ENCODE measurements around the gene ACSL5. TPM values are rescaled to one million over a fixed set of nuclear protein-coding genes. Genes with fewer than 3 reads are reported as not detected.

ACSL5 gene
- total RNA-seq, 4 donors from 2014 or later = 7.4 to 30.6 (median 11.9) TPM

GRCh38 chr10:112345743-112346142, 28.2 kb upstream of the ACSL5 start:
- Histone ChIP-seq H3K4me3 (no peak overlapping the region), H3K9me3 (no peaks in the 10 kb centered on the region), H3K36me3 (no peaks in the 10 kb centered on the region), H3K27me3 (no peaks in the 10 kb centered on the region), H3K27ac (no peak overlapping the region), H3K4me1 (no peaks in the 10 kb centered on the region)
- intact Hi-C loops (cut with DNase I; ENCODE audit: low total_unique reads) = no loop called here
- DNase-seq = no peak
- TF ChIP-seq POLR2A (IDR thresholded peaks at IDR 0.05) = no peak
- no peak for TF ChIP-seq CTCF (IDR thresholded peaks at IDR 0.05)

GRCh38 chr10:112346774-112347173, 27.1 kb upstream of the ACSL5 start:
- Histone ChIP-seq H3K4me3 (no peak overlapping the region), H3K9me3 (no peaks in the 10 kb centered on the region), H3K36me3 (no peaks in the 10 kb centered on the region), H3K27ac (no peak overlapping the region), H3K4me1 (no peaks in the 10 kb centered on the region), H3K27me3 (no peaks in the 10 kb centered on the region)
- intact Hi-C loops (cut with DNase I; ENCODE audit: low total_unique reads) = no loop called here
- TF ChIP-seq POLR2A (IDR thresholded peaks at IDR 0.05) (no peak), CTCF (IDR thresholded peaks at IDR 0.05) (no peak)
- DNase-seq = no peak

GRCh38 chr10:112347709-112348671, 25.9 kb upstream of the ACSL5 start:
- no peaks in the 10 kb centered on the region for H3K36me3 ChIP-seq
- intact Hi-C loops (cut with DNase I; ENCODE audit: low total_unique reads) = no loop called here
- H3K4me1 ChIP-seq = no peaks in the 10 kb centered on the region
- TF ChIP-seq POLR2A (IDR thresholded peaks at IDR 0.05) = no peak
- TF ChIP-seq CTCF (IDR thresholded peaks at IDR 0.05) = no peak
- H3K27ac ChIP-seq = no peak overlapping the region
- no peak overlapping the region for H3K4me3 ChIP-seq
- H3K27me3 ChIP-seq = no peaks in the 10 kb centered on the region
- no peak for DNase-seq
- no peaks in the 10 kb centered on the region for H3K9me3 ChIP-seq

- H3K4me3 ChIP-seq = no peak overlapping the region
- H3K27ac ChIP-seq = no peak overlapping the region
- no peaks in the 10 kb centered on the region for H3K4me1 ChIP-seq
- TF ChIP-seq CTCF (IDR thresholded peaks at IDR 0.05) (no peak), POLR2A (IDR thresholded peaks at IDR 0.05) (no peak)
- no peaks in the 10 kb centered on the region for H3K36me3 ChIP-seq
- intact Hi-C loops (cut with DNase I; ENCODE audit: low total_unique reads) = no loop called here
- H3K9me3 ChIP-seq = no peaks in the 10 kb centered on the region
- no peaks in the 10 kb centered on the region for H3K27me3 ChIP-seq
- no peak for DNase-seq
Observed at GRCh38 chr10:112348759-112349158, 25.2 kb upstream of the ACSL5 start.

- DNase-seq = no peak
- intact Hi-C loops (cut with DNase I; ENCODE audit: low total_unique reads) = no loop called here
- Histone ChIP-seq H3K36me3 (no peaks in the 10 kb centered on the region), H3K27ac (no peak overlapping the region), H3K27me3 (no peaks in the 10 kb centered on the region), H3K4me3 (no peak overlapping the region), H3K9me3 (no peaks in the 10 kb centered on the region), H3K4me1 (no peaks in the 10 kb centered on the region)
- no peak for TF ChIP-seq CTCF (IDR thresholded peaks at IDR 0.05)
- no peak for TF ChIP-seq POLR2A (IDR thresholded peaks at IDR 0.05)
Observed at GRCh38 chr10:112349521-112350085, 24.3 kb upstream of the ACSL5 start.
